Loucy (cell line): ENCODE results near the gene PPP1R14B.

Experiments
- H2AFZ ChIP-seq: fragments of 200-600 bp; sonication (generic); 2 replicates; pipeline ENCODE4 v1.6.0; 2016; ENCODE audit warnings: antibody characterized with exemption, mild to moderate bottlenecking, low read length, moderate library complexity
- H3F3A ChIP-seq: fragments of 200-600 bp; 2 replicates; pipeline ENCODE4 v1.6.0; 2016; ENCODE audit warnings: antibody characterized with exemption, low read depth, mild to moderate bottlenecking
- H3K27me3 ChIP-seq: fragments of 200-600 bp; sonication (generic); 2 replicates; pipeline ENCODE4 v1.6.1; 2014; ENCODE audit warnings: low read length, mild to moderate bottlenecking; ENCODE audit not compliant: insufficient read depth, poor library complexity, severe bottlenecking
- H3K36me3 ChIP-seq: fragments of 200-600 bp; sonication (generic); 2 replicates; pipeline ENCODE4 v1.6.1; 2016; ENCODE audit warnings: low read length; ENCODE audit not compliant: insufficient read depth
- H3K4me1 ChIP-seq: fragments of 200-600 bp; sonication (generic); 2 replicates; pipeline ENCODE4 v1.5.1; 2014; ENCODE audit warnings: low read length, mild to moderate bottlenecking; ENCODE audit not compliant: insufficient read depth, poor library complexity, severe bottlenecking
- H3K4me2 ChIP-seq: fragments of 200-600 bp; sonication (generic); 2 replicates; pipeline ENCODE4 v1.6.0; 2014; ENCODE audit warnings: antibody characterized with exemption, low read length, low read depth, mild to moderate bottlenecking; ENCODE audit not compliant: poor library complexity, severe bottlenecking
- H3K4me3 ChIP-seq: fragments of 200-600 bp; sonication (generic); 2 replicates; pipeline ENCODE4 v1.5.1; 2014; ENCODE audit warnings: low read length, mild to moderate bottlenecking, mixed read lengths; ENCODE audit not compliant: poor library complexity, severe bottlenecking
- H3K79me2 ChIP-seq: fragments of 200-600 bp; sonication (generic); 2 replicates; pipeline ENCODE4 v1.6.1; 2014; ENCODE audit warnings: low read length; ENCODE audit not compliant: insufficient read depth
- H3K9ac ChIP-seq: fragments of 200-600 bp; sonication (generic); 2 replicates; pipeline ENCODE4 v1.6.0; 2014; ENCODE audit warnings: mild to moderate bottlenecking, low read depth, low read length, moderate library complexity; ENCODE audit not compliant: poor library complexity, severe bottlenecking
- H3K9me2 ChIP-seq: fragments of 200-600 bp; sonication (generic); replicated peaks from 2 replicates; pipeline ENCODE4 v1.6.1; 2016; ENCODE audit warnings: low read depth, low read length, mixed read lengths
- H3K9me3 ChIP-seq: fragments of 200-600 bp; sonication (generic); 2 replicates; pipeline ENCODE4 v1.6.1; 2014; ENCODE audit warnings: mild to moderate bottlenecking, antibody characterized with exemption, low read length, low read depth; ENCODE audit not compliant: insufficient read depth
- H4K20me1 ChIP-seq: fragments of 200-600 bp; sonication (generic); 2 replicates; pipeline ENCODE4 v1.6.0; 2014; ENCODE audit warnings: antibody characterized with exemption, low read length, mild to moderate bottlenecking; ENCODE audit not compliant: insufficient read depth, poor library complexity, severe bottlenecking
- EZH2phosphoT487 ChIP-seq: fragments of 200-600 bp; IDR thresholded peaks from 2 replicates; pipeline ENCODE4 v1.6.1; 2018; ENCODE audit warnings: antibody characterized with exemption, mild to moderate bottlenecking, moderate library complexity, borderline replicate concordance
- TF ChIP-seq, protein P1 (sequence below): fragments of 200-600 bp; sonication (generic); conservative IDR thresholded peaks from 2 replicates; pipeline ENCODE4 v1.5.1; 2014; ENCODE audit warnings: mild to moderate bottlenecking, antibody characterized with exemption, low read length

PPP1R14B gene

GRCh38 chr11:64241241-64241490 lies 5.6 kb downstream of the PPP1R14B start:
- Histone ChIP-seq H3K4me3 (peak overlapping the region; percentile 92), H3K9me3 (no peaks in the 10 kb centered on the region), H2AFZ (peak overlapping the region; percentile 56), H3K36me3 (peaks cover 11% of the 10 kb centered on the region; the same call in 1 of the 2 replicates), H3K79me2 (peaks cover 46% of the 10 kb centered on the region), H4K20me1 (peaks cover 31% of the 10 kb centered on the region), H3F3A (peaks cover 5% of the 10 kb centered on the region; the same call in 1 of the 2 replicates), H3K9ac (peak overlapping the region; percentile 86), H3K4me1 (peaks cover 33% of the 10 kb centered on the region), H3K9me2 (no peaks in the 10 kb centered on the region), H3K27me3 (no peaks in the 10 kb centered on the region), H3K4me2 (peak overlapping the region; percentile 92)
- no peak for TF ChIP-seq EZH2phosphoT487
- TF ChIP-seq, protein P1, sequence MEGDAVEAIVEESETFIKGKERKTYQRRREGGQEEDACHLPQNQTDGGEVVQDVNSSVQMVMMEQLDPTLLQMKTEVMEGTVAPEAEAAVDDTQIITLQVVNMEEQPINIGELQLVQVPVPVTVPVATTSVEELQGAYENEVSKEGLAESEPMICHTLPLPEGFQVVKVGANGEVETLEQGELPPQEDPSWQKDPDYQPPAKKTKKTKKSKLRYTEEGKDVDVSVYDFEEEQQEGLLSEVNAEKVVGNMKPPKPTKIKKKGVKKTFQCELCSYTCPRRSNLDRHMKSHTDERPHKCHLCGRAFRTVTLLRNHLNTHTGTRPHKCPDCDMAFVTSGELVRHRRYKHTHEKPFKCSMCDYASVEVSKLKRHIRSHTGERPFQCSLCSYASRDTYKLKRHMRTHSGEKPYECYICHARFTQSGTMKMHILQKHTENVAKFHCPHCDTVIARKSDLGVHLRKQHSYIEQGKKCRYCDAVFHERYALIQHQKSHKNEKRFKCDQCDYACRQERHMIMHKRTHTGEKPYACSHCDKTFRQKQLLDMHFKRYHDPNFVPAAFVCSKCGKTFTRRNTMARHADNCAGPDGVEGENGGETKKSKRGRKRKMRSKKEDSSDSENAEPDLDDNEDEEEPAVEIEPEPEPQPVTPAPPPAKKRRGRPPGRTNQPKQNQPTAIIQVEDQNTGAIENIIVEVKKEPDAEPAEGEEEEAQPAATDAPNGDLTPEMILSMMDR = no peak

GRCh38 chr11:64240435-64241240 lies 6.1 kb downstream of the PPP1R14B start, which contains the start of gene FKBP2:
Gene FKBP2 (plus strand): TSS chr11:64241095. CDS start chr11:64242388, 1,293 bp downstream.
- Histone ChIP-seq H3K4me3 (peak within 1 kb of the TSS; percentile 92), H3K27me3 (no peaks in the 10 kb centered on the region), H2AFZ (peak within 1 kb of the TSS; percentile 70), H3K9me3 (no peaks in the 10 kb centered on the region), H3K36me3 (peaks cover 11% of the 10 kb centered on the region; the same call in 1 of the 2 replicates), H3K79me2 (peaks cover 46% of the 10 kb centered on the region), H3K9ac (peak within 1 kb of the TSS; percentile 86), H3F3A (peaks cover 5% of the 10 kb centered on the region; the same call in 1 of the 2 replicates), H3K4me1 (peaks cover 35% of the 10 kb centered on the region), H3K9me2 (no peaks in the 10 kb centered on the region), H3K4me2 (peak within 1 kb of the TSS; percentile 92), H4K20me1 (peaks cover 28% of the 10 kb centered on the region)
- no peak for TF ChIP-seq EZH2phosphoT487
- TF ChIP-seq, protein P1 = no peak

DNA sequence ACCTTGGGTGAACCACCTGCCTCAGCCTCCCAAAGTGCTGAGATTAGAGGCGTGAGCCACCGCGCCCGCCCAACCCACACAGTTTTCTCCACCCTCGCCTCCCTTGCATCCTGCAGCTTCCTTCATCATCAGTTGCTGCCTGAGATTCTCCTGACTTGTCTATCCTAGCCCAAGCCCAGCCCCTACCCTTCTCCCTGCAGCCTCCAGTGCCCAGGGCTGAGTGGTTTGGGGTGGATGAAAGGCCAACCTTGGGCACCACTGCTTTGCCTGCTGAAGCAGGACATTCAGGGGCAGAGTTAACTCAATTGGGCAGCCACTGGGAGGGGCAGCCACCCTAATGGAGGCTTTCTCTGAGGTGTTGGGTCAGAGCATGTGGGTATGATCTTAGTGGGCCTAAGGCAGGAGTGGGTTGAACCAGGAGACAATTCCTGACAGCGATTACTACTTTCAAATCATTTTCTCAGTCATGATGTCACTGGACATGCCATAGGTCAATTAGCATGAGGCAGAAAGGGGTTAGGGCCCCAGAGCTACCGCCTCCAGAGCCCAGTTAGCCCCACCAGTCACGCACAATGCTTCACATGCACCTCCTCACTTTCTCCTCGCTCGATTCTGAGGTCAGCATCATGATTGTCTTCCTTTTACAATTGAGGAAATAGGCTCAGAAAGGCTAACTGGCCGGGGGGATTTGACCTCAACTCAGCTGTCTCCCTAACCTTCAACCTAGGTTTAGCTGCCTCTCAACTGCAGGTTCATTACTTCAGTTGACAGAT lies 6.9 kb downstream of the PPP1R14B start:
- Histone ChIP-seq H3K9me3 (no peaks in the 10 kb centered on the region), H3K4me1 (peaks cover 36% of the 10 kb centered on the region), H3K79me2 (peaks cover 46% of the 10 kb centered on the region), H2AFZ (no peak overlapping the region), H3K4me3 (peak overlapping the region; percentile 92), H3K27me3 (no peaks in the 10 kb centered on the region), H4K20me1 (peaks cover 25% of the 10 kb centered on the region), H3F3A (peaks cover 5% of the 10 kb centered on the region; the same call in 1 of the 2 replicates), H3K4me2 (peak overlapping the region; percentile 92), H3K36me3 (peaks cover 11% of the 10 kb centered on the region; the same call in 1 of the 2 replicates), H3K9me2 (no peaks in the 10 kb centered on the region), H3K9ac (peak overlapping the region; percentile 86)
- TF ChIP-seq, protein P1 = no peak
- no peak for TF ChIP-seq EZH2phosphoT487
